ENCODE results near the gene ZNF648. TPM values are rescaled to one million over a fixed set of nuclear protein-coding genes. Genes with fewer than 3 reads are reported as not detected.

ZNF648 gene
- total and polyA plus RNA-seq, 12 donors = 0.09 TPM; not detected in 11

- 10 to 12% methylated on average over 8 of the region's 8 CpGs for WGBS, 2 donors
- H3K27ac ChIP-seq = no peak overlapping the region
- peak; percentile 73 to 88 (median 87) for TF ChIP-seq CTCF (IDR thresholded peaks at IDR 0.05)
- H3K9me3 ChIP-seq = no peaks in the 10 kb centered on the region
- DNase-seq (peak; percentile 84 to 86), ATAC-seq (peak; percentile 91 to 94 (median 94))
- H3K4me3 ChIP-seq = no peak overlapping the region
- H3K36me3 ChIP-seq = no peaks in the 10 kb centered on the region
- intact Hi-C loops (cut with DNase I) = loop anchor here (1.0 to 10.0 kb wide), 14 partner anchors 58 to 703 kb away; partner anchors contain the start of gene NPL (in 7 of the 10)
- no peaks in the 10 kb centered on the region for H3K27me3 ChIP-seq
- peaks cover 0 to 12% (median 5%) of the 10 kb centered on the region in 9 donors for H3K4me1 ChIP-seq
Measured at GRCh38 chr1:182084487-182085316, 23.2 kb upstream of the ZNF648 start.

GRCh38 chr1:182083851-182084486, 22.5 kb upstream of the ZNF648 start:
- intact Hi-C loops (cut with DNase I) = loop anchor here in 9 of 10 donors (2.0 to 10.0 kb wide), 11 partner anchors 58 to 703 kb away; partner anchors contain the start of gene NPL (in 7 of the 9)
- Histone ChIP-seq H3K36me3 (no peaks in the 10 kb centered on the region), H3K27me3 (no peaks in the 10 kb centered on the region), H3K9me3 (no peaks in the 10 kb centered on the region), H3K27ac (no peak overlapping the region), H3K4me3 (no peak overlapping the region), H3K4me1 (peaks cover 0 to 12% (median 5%) of the 10 kb centered on the region in 9 donors)
- ATAC-seq = peak in 2 of 8 donors; percentile 21 to 26
- DNase-seq = no peak
- no peak for TF ChIP-seq CTCF (IDR thresholded peaks at IDR 0.05)
- WGBS, 2 donors = 73 to 80% methylated on average over 3 of the region's 3 CpGs

- Histone ChIP-seq H3K27ac (no peak overlapping the region), H3K9me3 (peaks cover 0 to 5% (median 0%) of the 10 kb centered on the region in 11 donors), H3K4me3 (no peak overlapping the region), H3K36me3 (no peaks in the 10 kb centered on the region), H3K27me3 (no peaks in the 10 kb centered on the region), H3K4me1 (peaks cover 0 to 12% (median 5%) of the 10 kb centered on the region in 9 donors)
- TF ChIP-seq CTCF (IDR thresholded peaks at IDR 0.05) = peak; percentile 32 to 69 (median 58)
- 92 to 95% methylated on average over 1 of the region's 1 CpG for WGBS, 2 donors
- intact Hi-C loops (cut with DNase I) = loop anchor here in 9 of 10 donors (2.0 to 10.0 kb wide), 9 partner anchors 61 to 706 kb away; partner anchors contain the start of gene NPL (in 7 of the 9)
- DNase-seq (peak in 1 of 2 donors; percentile 19), ATAC-seq (no peak)
Measured at GRCh38 chr1:182080955-182081582, 19.6 kb upstream of the ZNF648 start.

- H3K4me1 ChIP-seq = peaks cover 0 to 12% (median 5%) of the 10 kb centered on the region in 9 donors
- ATAC-seq = no peak
- H3K27me3 ChIP-seq = no peaks in the 10 kb centered on the region
- WGBS, 2 donors = 73% methylated on average over 3 of the region's 3 CpGs
- TF ChIP-seq CTCF (IDR thresholded peaks at IDR 0.05) = no peak
- intact Hi-C loops (cut with DNase I) = loop anchor here in 9 of 10 donors (2.0 to 10.0 kb wide), 9 partner anchors 62 to 707 kb away; partner anchors contain the start of gene NPL (in 7 of the 9)
- DNase-seq = no peak
- H3K4me3 ChIP-seq = no peak overlapping the region
- H3K9me3 ChIP-seq = peaks cover 0 to 5% (median 0%) of the 10 kb centered on the region in 11 donors
- H3K27ac ChIP-seq = no peak overlapping the region
- H3K36me3 ChIP-seq = no peaks in the 10 kb centered on the region
Measured at GRCh38 chr1:182080040-182080439, 18.5 kb upstream of the ZNF648 start.
